Bronchial epithelial cell (primary cell): ENCODE results near the gene CD164L2. TPM values are rescaled to one million over a fixed set of nuclear protein-coding genes. Genes with fewer than 3 reads are reported as not detected.
A peak's percentile ranks its signal among the peaks of the same experiment; 100 is the strongest.
"Not testable (repeated sequence)": the region's sequence is repeated elsewhere in the genome, so short reads cannot be mapped to it uniquely, and the experiment has no call there.

Experiments
- DNase-seq: peaks from one replicate; pipeline ENCODE4 v3.0.0-alpha.2; 2010; ENCODE audit warnings: low read depth
- FAIRE-seq: peaks from 2 replicates; lab custom pipeline; 2011; peaks lifted over from hg19 to GRCh38; lab: Jason Lieb, UNC
- H3K27me3 ChIP-seq: 2 replicates; pipeline ENCODE4 v1.5.1; 2011; ENCODE audit warnings: low read length; ENCODE audit not compliant: control insufficient read depth, insufficient read depth
- H3K36me3 ChIP-seq: 2 replicates; pipeline ENCODE4 v1.5.1; 2011; ENCODE audit warnings: low read length; ENCODE audit not compliant: control insufficient read depth, insufficient read depth
- H3K4me3 ChIP-seq: 2 replicates; pipeline ENCODE4 v1.5.1; 2011; ENCODE audit warnings: mild to moderate bottlenecking, low read depth, low read length, control low read depth
- CTCF ChIP-seq: IDR thresholded peaks from 2 replicates; pipeline ENCODE4 v1.5.1; 2011; ENCODE audit warnings: mild to moderate bottlenecking, moderate library complexity, low read length, control low read depth, inconsistent platforms; ENCODE audit not compliant: insufficient read depth, severe bottlenecking
- total RNA-seq: library from RNA; depleted of rRNA; stranded (reverse); fragments of >200 nt; gene quantifications from 2 replicates; pipeline ENCODE4 v1.2.1, GENCODE V29; 2014

The CD164L2 gene
- total RNA-seq, 1 donor from 2014 or later, result 1.1 TPM

- Histone ChIP-seq H3K4me3 (no peak overlapping the region), H3K27me3 (no peaks in the 10 kb centered on the region), H3K36me3 (no peaks in the 10 kb centered on the region)
- FAIRE-seq (no peak), DNase-seq (no peak)
- TF ChIP-seq CTCF, result no peak
Measured at GRCh38 chr1:27393641-27394281, 10.6 kb upstream of the CD164L2 start.

GRCh38 chr1:27392778-27393635, 9.9 kb upstream of the CD164L2 start:
- DNase-seq (no peak), FAIRE-seq (no peak)
- H3K4me3 ChIP-seq, result peak overlapping the region; percentile 45
- H3K36me3 ChIP-seq, result no peaks in the 10 kb centered on the region
- peak; percentile 24 for TF ChIP-seq CTCF
- no peaks in the 10 kb centered on the region for H3K27me3 ChIP-seq

- no peaks in the 10 kb centered on the region for H3K27me3 ChIP-seq
- TF ChIP-seq CTCF, result peak; percentile 68
- DNase-seq (peak; percentile 67), FAIRE-seq (no peak)
- peak within 1 kb of the TSS; percentile 45 for H3K4me3 ChIP-seq
- no peaks in the 10 kb centered on the region for H3K36me3 ChIP-seq
Measured at GRCh38 chr1:27392096-27392777, 9.1 kb upstream of the CD164L2 start, which contains the start of gene GPR3. Gene GPR3 (plus strand): TSS chr1:27392622. CDS start chr1:27393799, 1,177 bp downstream.

GRCh38 chr1:27391511-27392095, 8.5 kb upstream of the CD164L2 start:
- DNase-seq, result peak; percentile 51
- TF ChIP-seq CTCF, result peak; percentile 11
- H3K36me3 ChIP-seq, result no peaks in the 10 kb centered on the region
- H3K27me3 ChIP-seq, result no peaks in the 10 kb centered on the region
- H3K4me3 ChIP-seq, result peak overlapping the region; percentile 45
- FAIRE-seq, result no peak

GRCh38 chr1:27388337-27389005, 5.3 kb upstream of the CD164L2 start:
- Histone ChIP-seq H3K27me3 (no peaks in the 10 kb centered on the region), H3K36me3 (no peaks in the 10 kb centered on the region), H3K4me3 (no peak overlapping the region)
- peak; percentile 91 for TF ChIP-seq CTCF
- FAIRE-seq (peak; percentile 70), DNase-seq (peak; percentile 57)

GRCh38 chr1:27384797-27385196, 1.7 kb upstream of the CD164L2 start:
- not testable (repeated sequence) for H3K4me3 ChIP-seq, H3K36me3 ChIP-seq, FAIRE-seq, DNase-seq, H3K27me3 ChIP-seq
